Sigmoid colon (tissue), 4 donors: ENCODE data around the gene BTBD6.

Experiments
- CTCF ChIP-seq, 4 experiments: fragments of 450-650 bp in 3 of 4; fragments of 200-600 bp in 1 of 4; IDR thresholded peaks; one replicate each; pipeline ENCODE4 v1.5.1; 2016 to 2019; ENCODE audit warnings: antibody characterized with exemption in 4 of 4, mild to moderate bottlenecking in 3 of 4, moderate library complexity in 2 of 4
- EP300 ChIP-seq, 4 donors: sonication (generic); formaldehyde crosslinking; IDR thresholded peaks; one replicate each; pipeline ENCODE4 v1.6.1; 2017; ENCODE audit warnings: antibody characterized with exemption in 4 of 4
- POLR2A ChIP-seq, 2 donors: fragments of 450-650 bp; IDR thresholded peaks; one replicate each; pipeline ENCODE4 v1.6.1; 2016; ENCODE audit warnings: antibody characterized with exemption in 2 of 2, mild to moderate bottlenecking in 2 of 2, moderate library complexity in 2 of 2
- POLR2AphosphoS5 ChIP-seq, 4 donors: sonication (generic); formaldehyde crosslinking; IDR thresholded peaks; one replicate each; pipeline ENCODE4 v1.6.1; 2017; ENCODE audit warnings: antibody characterized with exemption in 4 of 4

- no peak for TF ChIP-seq POLR2AphosphoS5 (IDR thresholded peaks at IDR 0.05)
- no peak for TF ChIP-seq CTCF (IDR thresholded peaks at IDR 0.05)
- TF ChIP-seq EP300 (IDR thresholded peaks at IDR 0.05): no peak
- TF ChIP-seq POLR2A (IDR thresholded peaks at IDR 0.05): no peak
Observed at GRCh38 chr14:105200074-105200473, 48.3 kb upstream of the BTBD6 start.
